Lower lobe of right lung (tissue), 2 donors: ENCODE measurements around the gene ASB6. TPM values are rescaled to one million over a fixed set of nuclear protein-coding genes. Genes with fewer than 3 reads are reported as not detected.

Experiments
- ATAC-seq, 2 donors: fragments of 200-7000 bp; cut with Tn5 transposase; one replicate each; pipeline ENCODE4 v1.9.1; 2020 to 2022; ENCODE audit warnings: mild to moderate bottlenecking in 2 of 2, moderate library complexity in 2 of 2
- DNase-seq: peaks from one replicate; pipeline ENCODE4 v3.0.0-alpha.2; 2020
- H3K27ac ChIP-seq: fragments of 200-600 bp; one replicate; pipeline ENCODE4 v1.8.0; 2022
- H3K27me3 ChIP-seq: fragments of 200-600 bp; one replicate; pipeline ENCODE4 v1.8.0; 2022; ENCODE audit warnings: low read depth
- H3K36me3 ChIP-seq: fragments of 200-600 bp; one replicate; pipeline ENCODE4 v1.8.0; 2022; ENCODE audit warnings: mild to moderate bottlenecking
- H3K4me1 ChIP-seq: fragments of 200-600 bp; one replicate; pipeline ENCODE4 v1.8.0; 2022
- H3K4me3 ChIP-seq: fragments of 200-600 bp; one replicate; pipeline ENCODE4 v1.8.0; 2022; ENCODE audit warnings: mild to moderate bottlenecking
- H3K9me3 ChIP-seq: fragments of 200-600 bp; one replicate; pipeline ENCODE4 v1.8.0; 2022
- intact Hi-C: fragments of 100-400 bp; cut with DNase I; formaldehyde crosslinking; loops from one replicate; pipeline ENCODE4 v1.11.0; 2022
- total RNA-seq: library from RNA; stranded (reverse); fragmentation: NEBNext Ultra II Directional; extraction: Animal tissue kit (Norgen Biotek cat#: 25700); gene quantifications from one replicate; pipeline ENCODE4 v1.2.1, GENCODE V29; 2021
- TF ChIP-seq, protein P1 (sequence below): fragments of 200-600 bp; IDR thresholded peaks from one replicate; pipeline ENCODE4 v1.8.0; 2022; ENCODE audit warnings: antibody characterized with exemption, mild to moderate bottlenecking
- donor health status: DM: no; HTN: yes; CAD: no; lungs with severe emphysema.

Gene ASB6
- total RNA-seq, 1 donor from 2014 or later = 14.6 TPM

DNA sequence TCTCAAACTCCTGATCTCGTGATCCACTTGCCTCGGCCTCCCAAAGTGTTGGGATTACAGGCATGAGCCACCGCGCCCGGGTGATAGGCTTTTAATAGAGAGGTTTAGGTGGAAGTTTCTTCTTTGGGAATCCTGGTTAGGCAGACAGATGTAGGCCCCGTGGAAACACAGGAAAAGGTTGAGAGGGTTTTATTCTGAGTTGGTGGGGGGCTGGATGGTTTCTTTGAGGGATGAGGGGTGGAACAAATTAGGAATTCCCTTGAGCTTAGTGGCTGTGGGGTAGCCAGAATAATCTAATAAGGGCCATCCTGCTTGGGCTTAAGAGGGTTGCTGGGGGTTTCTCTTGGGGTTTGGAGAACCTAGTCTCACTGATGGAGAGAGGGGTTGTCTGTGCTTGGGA lies 51.5 kb downstream of the ASB6 start:
- Histone ChIP-seq H3K4me1 (peaks cover 5% of the 10 kb centered on the region), H3K27ac (no peak overlapping the region), H3K9me3 (no peaks in the 10 kb centered on the region), H3K27me3 (no peaks in the 10 kb centered on the region), H3K4me3 (no peak overlapping the region), H3K36me3 (no peaks in the 10 kb centered on the region)
- TF ChIP-seq, protein P1, sequence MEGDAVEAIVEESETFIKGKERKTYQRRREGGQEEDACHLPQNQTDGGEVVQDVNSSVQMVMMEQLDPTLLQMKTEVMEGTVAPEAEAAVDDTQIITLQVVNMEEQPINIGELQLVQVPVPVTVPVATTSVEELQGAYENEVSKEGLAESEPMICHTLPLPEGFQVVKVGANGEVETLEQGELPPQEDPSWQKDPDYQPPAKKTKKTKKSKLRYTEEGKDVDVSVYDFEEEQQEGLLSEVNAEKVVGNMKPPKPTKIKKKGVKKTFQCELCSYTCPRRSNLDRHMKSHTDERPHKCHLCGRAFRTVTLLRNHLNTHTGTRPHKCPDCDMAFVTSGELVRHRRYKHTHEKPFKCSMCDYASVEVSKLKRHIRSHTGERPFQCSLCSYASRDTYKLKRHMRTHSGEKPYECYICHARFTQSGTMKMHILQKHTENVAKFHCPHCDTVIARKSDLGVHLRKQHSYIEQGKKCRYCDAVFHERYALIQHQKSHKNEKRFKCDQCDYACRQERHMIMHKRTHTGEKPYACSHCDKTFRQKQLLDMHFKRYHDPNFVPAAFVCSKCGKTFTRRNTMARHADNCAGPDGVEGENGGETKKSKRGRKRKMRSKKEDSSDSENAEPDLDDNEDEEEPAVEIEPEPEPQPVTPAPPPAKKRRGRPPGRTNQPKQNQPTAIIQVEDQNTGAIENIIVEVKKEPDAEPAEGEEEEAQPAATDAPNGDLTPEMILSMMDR = no peak
- intact Hi-C loops = no loop called here
- no peak for ATAC-seq
- DNase-seq = no peak

DNA sequence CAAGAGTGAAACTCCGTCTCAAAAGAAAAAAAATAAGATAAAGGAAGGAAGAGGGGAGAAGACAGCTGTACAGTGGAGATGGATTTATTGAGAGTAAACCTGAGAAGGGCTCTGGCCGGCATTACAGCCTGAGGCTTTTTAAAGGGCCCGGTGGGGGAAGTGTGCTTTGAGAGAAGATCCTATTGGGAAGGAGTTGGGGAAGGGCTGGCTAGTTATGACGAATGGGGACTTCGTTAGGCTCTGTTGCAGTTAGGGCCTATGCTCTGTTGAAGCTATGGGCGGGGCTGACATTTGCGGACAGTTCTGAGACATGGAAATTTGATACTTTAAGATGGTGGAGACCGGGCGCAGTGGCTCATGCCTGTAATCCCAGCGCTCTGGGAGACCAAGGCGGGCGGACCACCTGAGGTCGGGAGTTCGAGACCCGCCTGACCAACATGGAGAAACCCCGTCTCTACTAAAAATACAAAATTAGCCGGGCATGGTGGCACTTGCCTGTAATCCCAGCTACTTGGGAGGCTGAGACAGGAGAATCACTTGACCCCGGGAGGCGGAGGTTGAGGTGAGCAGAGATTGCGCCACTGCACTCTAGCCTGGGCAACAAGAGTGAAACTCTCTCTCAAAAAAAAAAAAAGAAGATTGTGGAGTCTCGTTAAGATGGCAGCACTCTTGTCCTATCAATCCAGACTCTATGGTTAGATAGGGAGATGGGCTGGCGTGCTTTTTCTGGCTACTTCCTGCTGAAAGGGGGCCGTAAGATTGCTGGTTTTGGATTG lies 54.3 kb downstream of the ASB6 start:
- no peak for DNase-seq
- peaks cover 9% of the 10 kb centered on the region for H3K4me1 ChIP-seq
- H3K4me3 ChIP-seq = no peak overlapping the region
- H3K36me3 ChIP-seq = no peaks in the 10 kb centered on the region
- no peak overlapping the region for H3K27ac ChIP-seq
- intact Hi-C loops = no loop called here
- no peaks in the 10 kb centered on the region for H3K27me3 ChIP-seq
- no peaks in the 10 kb centered on the region for H3K9me3 ChIP-seq
- TF ChIP-seq, protein P1 = no peak
- no peak for ATAC-seq

DNA sequence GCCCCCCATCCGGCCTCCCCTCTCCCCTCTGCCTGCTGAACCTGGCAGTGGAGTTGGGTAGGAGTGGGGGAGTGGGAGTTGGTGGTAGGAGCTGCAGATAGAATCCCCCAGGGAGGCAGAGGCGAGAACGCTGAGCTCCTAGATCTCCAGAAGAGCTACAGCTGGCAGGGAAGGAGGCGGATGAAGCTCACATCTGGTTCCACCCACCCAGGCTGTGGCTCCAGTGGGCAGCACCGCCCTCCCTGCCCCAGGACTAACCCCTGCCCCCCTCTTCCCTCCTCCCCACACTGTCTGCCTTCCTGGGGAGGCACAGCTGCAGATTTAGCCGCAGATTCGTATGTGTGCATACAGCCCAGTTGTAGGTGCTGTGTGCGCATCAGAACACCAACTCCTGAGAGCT lies 55.3 kb downstream of the ASB6 start:
- no peaks in the 10 kb centered on the region for H3K36me3 ChIP-seq
- H3K9me3 ChIP-seq = no peaks in the 10 kb centered on the region
- no peaks in the 10 kb centered on the region for H3K27me3 ChIP-seq
- intact Hi-C loops = no loop called here
- no peak overlapping the region for H3K4me3 ChIP-seq
- peaks cover 9% of the 10 kb centered on the region for H3K4me1 ChIP-seq
- TF ChIP-seq, protein P1 = no peak
- no peak overlapping the region for H3K27ac ChIP-seq
- DNase-seq (no peak), ATAC-seq (no peak)

DNA sequence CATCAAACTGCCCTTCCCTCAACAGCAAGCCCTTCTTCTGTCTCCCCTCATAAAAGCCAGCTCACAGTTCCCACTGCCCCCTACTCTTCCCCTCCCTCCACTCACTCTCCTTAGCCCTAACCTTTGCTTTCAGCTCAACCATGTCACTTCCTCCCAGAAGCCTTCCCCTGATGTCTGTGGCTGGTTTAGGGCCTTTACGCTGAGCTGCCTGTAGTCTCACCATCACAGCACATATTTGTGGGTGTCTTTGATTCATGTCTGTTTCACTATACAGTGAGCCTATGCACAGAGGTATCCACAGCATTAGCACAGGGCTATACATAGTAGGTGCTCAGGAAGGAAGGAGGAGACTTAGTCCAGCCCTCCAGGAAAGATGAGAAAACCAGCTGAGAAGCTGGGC lies 55.7 kb downstream of the ASB6 start:
- Histone ChIP-seq H3K27me3 (no peaks in the 10 kb centered on the region), H3K36me3 (no peaks in the 10 kb centered on the region), H3K4me3 (no peak overlapping the region), H3K27ac (no peak overlapping the region), H3K4me1 (peaks cover 9% of the 10 kb centered on the region), H3K9me3 (no peaks in the 10 kb centered on the region)
- no peak for ATAC-seq
- DNase-seq = no peak
- intact Hi-C loops = no loop called here
- TF ChIP-seq, protein P1 = no peak

DNA sequence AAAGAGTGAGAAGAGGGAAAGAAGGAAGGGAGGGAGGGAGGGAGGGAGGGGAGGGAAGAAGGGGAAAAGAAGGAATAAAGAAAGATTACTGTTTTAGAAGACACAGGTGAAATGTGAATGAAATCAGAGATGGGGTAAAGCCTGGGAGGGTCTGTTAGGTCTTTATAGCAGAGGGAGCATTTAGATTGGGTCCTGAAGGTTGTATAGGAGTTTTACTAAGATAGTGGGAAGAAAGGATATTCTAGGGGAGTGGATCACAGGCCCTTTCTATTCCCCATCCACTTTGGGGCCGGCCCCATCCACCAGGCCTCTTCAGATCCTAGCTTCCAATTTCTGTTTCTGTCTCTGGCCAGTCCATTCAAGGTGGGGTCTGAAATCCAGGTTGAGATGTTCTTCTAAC lies 56.6 kb downstream of the ASB6 start:
- no peaks in the 10 kb centered on the region for H3K9me3 ChIP-seq
- H3K36me3 ChIP-seq = no peaks in the 10 kb centered on the region
- H3K27me3 ChIP-seq = no peaks in the 10 kb centered on the region
- H3K4me3 ChIP-seq = no peak overlapping the region
- intact Hi-C loops = no loop called here
- no peak for DNase-seq
- no peak for ATAC-seq
- H3K4me1 ChIP-seq = peaks cover 9% of the 10 kb centered on the region
- TF ChIP-seq, protein P1 = no peak
- H3K27ac ChIP-seq = no peak overlapping the region

Other genes with a start within 250 kb of the ASB6 start
- gene C9orf50, start 21.1 kb downstream of the ASB6 start, total RNA-seq = not detected
- 25.1 TPM for gene NTMT1, start 16.0 kb downstream of the ASB6 start, total RNA-seq
- 2.5 TPM for gene PRRX2, start 23.5 kb upstream of the ASB6 start, total RNA-seq
- 3.9 TPM for gene PTGES, start 110.9 kb upstream of the ASB6 start, total RNA-seq
- gene TOR1B, start 161.0 kb upstream of the ASB6 start, total RNA-seq = 34.9 TPM
- gene TOR1A, start 182.0 kb upstream of the ASB6 start, total RNA-seq = 34.6 TPM
- 42.0 TPM for gene C9orf78, start 193.1 kb upstream of the ASB6 start, total RNA-seq
- gene USP20, start 193.3 kb upstream of the ASB6 start, total RNA-seq = 27.0 TPM